GM18870 (cell line): ENCODE data around the gene CAMK2N1.

ENCODE experiments used
- ATAC-seq: cut with Tn5 transposase; IDR thresholded peaks from one replicate; pipeline ENCODE4 v1.9.1; 2021; ENCODE audit warnings: moderate library complexity; ENCODE audit not compliant: unreplicated experiment

Gene CAMK2N1

DNA sequence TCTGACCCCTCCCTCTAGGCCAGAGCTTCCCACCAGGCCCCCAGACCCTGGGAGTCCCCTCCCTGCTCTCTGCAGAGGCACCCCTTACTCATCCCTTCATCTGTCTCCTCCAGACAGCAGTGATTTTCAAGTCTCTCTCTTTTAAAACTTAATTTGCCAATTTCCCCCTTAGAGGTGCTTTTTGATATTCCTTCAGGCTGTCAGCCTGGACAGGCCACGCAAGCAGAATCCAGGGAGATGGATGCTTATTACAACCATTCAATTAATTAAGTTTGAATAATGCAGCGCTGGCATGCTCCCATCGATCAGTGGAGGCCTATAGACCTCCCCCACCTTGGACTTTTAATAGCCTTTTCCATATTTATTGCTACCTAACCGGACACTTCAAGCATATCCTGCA is 6.2 kb downstream of the CAMK2N1 start:
- no peak for ATAC-seq

DNA sequence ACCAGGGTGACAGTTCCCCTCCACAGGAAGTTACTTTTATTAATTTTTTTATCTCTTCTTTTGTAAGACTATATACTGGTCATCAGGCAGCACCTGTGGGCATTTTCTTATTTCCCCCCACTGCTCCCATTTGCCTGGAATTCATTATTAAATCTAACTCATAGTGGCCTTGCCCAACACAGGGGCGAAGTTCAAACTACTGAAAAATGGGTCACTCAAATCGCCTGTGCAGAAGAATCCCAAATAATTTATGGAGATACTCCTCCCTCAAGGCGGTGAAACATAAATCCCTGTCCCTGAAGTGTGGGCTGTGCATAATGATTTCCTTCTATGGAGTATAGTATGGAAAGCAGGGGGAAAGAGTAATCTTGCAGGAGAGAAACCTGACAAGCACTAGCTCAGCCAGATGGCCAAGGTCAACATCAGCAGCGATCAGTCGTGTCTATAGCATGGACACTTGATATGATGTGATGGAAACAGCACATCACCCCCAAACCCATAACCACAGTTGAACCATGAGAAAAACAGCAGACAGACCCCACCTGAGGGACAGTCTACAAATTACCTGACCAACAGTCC is 7.9 kb downstream of the CAMK2N1 start:
- ATAC-seq: no peak

DNA sequence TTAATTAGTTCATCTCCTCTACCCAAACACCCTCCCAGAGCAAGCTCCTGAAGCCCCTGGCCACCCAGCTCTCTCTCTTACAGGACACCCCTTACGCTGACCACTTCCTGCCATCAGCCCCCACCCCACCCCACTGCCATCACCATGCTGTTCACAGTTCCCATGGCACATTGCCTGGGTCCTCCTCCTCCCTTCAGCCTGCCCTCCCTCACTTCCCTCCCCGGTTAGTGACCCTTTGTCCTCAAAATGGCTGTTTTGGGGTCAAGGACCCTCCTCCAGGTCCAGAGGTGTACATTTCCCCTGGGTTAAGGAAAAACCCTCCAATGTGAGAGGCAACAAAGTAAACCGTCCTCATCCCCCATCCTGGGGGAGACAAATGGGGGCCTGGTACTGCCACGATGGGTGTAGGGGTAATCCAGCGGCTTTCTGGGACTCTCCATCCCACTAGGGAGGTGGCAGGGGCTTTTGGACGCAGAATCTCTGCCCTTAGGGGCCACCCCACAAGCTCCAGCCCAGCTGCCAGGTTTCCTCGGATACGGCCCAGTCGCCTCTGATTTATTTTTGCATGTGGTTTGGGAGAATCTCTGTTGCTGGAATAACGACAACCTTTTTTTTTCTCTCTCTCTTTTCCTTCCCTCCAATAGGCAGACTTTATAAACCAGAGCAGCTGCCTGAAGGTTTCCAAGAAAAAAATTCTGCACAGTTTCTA is 8.5 kb downstream of the CAMK2N1 start:
- ATAC-seq: no peak

DNA sequence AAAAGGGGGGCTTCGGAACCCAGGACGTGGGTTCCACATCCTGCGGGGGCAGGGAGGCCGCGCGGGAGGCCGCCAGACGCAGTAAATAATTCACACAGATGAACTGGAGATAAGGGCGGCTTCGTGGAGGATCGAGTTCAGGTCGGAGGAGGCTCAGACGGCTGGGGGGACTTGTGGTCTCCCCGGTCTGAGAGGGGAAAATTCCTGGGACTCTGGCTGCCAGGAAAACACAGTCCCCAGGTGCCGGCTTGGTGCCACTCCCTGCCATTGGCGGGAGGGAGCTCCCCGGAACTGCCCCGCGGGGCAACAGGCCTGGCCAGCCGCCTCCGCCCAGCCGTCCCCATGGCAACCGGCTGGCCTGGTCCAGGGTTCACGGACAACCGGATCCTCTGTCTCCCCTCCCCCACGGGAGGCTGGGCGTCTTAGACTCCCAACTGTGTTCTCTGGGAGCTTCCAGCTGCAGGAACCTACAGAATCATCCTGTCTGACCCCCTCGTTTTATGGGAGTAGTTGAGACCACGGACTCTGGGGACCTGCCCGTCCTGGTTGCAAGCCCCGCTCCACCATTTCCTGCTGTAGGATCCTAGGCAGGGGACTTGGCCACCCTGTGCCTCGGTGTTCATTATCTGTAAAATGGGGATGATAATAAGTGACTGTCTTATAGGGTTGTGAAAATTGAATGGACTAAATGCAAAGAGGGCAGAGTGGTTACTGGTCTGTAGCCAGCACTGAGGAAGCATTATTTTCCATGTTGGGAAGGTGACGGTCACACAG is 9.6 kb downstream of the CAMK2N1 start:
- ATAC-seq: no peak

DNA sequence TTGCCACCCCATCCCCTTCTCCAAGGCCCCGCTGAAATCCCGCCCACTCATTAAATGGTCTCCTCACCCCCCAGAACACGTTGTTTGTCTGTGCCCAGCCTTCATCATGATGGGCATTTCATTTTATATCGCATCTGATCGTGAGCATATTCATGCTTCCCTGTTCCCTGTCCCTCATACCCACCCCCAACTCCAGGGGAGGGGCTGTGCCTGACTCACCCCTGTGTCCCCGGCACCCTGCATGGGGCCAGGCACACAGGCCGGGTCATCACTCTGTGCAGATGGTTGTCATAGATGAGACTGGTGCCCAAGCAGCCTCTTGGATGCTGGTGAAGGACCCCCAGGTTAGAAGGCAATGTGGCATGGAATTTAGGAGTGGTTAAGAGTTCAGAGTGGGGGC is 11.0 kb downstream of the CAMK2N1 start:
- ATAC-seq: no peak

- ATAC-seq: no peak
These were observed 11.6 kb downstream of the CAMK2N1 start for GRCh38 chr1:20474333-20474975.

- no peak for ATAC-seq
These were observed 12.1 kb downstream of the CAMK2N1 start for GRCh38 chr1:20473894-20474293.

DNA sequence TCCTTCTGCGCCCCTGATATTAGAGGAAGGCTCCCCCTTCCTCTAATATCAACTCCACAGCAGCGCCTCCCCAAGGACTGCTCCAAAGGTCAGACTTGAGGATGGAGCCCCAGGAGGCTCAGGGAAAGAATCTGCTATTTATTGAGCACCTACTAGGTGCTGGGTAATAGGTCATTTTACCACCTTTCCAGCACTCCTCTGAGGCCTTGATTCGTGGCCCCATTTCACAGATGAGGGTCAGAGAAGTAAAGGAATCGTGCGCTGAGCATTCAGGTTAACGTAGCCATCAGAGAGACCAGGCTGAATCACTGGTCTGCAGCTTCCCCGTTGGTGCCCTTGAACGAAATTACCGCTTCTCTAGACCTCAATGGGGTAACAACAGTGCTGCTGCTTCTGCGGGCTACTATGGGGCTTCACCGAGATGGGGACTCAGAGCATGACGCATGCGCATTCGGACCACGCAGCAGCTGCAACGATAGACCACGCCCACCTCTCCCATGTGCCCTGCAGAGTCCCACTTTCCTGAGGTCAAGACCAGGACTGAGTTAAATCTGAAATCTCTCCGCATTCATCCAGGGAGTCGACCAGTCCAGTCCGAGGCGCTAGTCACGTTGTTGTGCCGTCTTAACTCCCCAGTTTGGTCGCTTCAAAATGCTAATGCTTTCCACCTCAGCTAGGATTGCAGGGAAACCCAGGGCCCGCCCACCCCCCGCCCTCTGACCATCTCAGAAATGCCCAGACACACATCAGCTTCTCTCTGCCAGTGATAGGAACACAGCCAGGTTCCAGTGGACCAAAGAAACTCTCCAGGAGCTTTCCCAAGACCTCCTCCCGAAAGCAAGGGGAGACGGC is 12.9 kb downstream of the CAMK2N1 start:
- no peak for ATAC-seq

GRCh38 chr1:20472121-20472520 is 13.9 kb downstream of the CAMK2N1 start:
- ATAC-seq: no peak

DNA sequence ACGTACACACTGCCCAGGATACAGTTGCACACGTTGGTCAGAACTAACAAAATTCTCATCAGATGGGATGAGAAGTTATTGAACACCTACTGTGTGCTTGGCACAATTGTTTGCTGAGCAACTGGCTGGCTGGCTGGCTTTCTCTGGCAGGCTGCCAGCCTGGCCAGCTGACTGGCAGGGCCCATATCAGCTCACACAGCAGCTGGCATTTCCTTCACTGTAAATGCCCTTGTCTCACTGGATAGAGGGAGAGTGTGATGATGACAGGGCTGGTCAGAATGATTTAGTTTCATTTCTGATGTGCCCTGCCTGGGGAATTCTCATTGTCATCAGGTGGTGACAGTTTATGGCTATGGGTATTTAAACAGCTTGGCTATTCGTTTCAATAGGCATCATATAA is 15.8 kb downstream of the CAMK2N1 start:
- ATAC-seq: no peak

- ATAC-seq: no peak
These were observed 16.5 kb downstream of the CAMK2N1 start for GRCh38 chr1:20469406-20470076.

- ATAC-seq: no peak
These were observed 19.7 kb downstream of the CAMK2N1 start for GRCh38 chr1:20466273-20466672.

GRCh38 chr1:20465187-20465586 is 20.8 kb downstream of the CAMK2N1 start:
- ATAC-seq: no peak

DNA sequence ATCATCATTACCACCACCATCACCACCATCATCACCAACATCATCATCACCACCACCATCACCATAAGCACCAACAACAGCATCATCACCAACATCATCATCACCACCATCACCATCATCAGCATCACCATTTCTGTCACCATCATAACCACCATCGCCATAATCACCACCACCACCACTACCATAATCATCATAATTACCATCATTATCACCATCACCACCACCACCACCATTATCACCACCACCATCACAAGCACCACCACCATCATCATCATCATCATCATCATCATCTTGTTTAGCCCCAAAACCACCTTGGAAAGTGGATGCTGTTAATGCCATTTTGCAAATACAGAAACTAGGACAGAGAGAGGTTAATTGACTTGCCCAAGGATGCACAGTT is 22.5 kb downstream of the CAMK2N1 start:
- ATAC-seq: no peak

DNA sequence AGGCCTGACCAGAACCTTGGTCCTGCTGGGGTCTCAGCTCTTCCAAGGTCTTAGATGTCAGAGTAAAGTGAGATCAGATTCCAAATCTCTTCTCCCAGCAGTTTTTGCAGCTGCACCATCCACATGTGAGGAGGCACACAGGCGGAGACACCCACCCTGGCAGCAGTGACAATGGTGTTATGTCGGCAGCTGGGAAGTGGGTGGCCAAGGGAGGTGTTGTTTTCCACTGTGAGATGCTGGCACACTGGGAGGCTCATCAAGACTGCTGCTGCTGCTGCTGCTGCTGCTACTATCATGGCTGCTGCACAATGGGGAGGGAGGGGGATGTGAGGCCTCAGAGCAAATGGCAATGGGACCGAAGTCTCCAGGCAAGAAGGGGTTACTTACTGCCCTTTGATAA is 23.6 kb downstream of the CAMK2N1 start:
- no peak for ATAC-seq

DNA sequence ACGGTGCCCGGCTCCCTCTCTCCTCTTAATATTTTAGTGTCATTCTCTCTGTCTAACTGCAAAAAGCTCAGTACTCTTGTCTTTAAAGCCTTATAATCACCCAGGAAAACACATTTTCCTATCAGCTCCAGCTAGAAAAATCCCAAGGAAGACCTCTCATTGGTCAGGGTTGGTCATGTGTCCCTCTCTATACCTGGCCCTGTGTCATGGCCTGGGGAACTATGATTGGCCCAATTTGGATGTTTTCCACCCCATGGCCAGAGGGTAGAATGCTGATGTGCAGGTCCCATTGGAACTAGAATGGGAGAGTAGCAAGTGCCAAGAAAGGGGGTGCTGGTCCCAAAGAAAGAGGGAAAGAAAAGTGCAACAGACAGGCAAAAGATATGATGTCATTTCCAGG is 27.3 kb downstream of the CAMK2N1 start:
- no peak for ATAC-seq

DNA sequence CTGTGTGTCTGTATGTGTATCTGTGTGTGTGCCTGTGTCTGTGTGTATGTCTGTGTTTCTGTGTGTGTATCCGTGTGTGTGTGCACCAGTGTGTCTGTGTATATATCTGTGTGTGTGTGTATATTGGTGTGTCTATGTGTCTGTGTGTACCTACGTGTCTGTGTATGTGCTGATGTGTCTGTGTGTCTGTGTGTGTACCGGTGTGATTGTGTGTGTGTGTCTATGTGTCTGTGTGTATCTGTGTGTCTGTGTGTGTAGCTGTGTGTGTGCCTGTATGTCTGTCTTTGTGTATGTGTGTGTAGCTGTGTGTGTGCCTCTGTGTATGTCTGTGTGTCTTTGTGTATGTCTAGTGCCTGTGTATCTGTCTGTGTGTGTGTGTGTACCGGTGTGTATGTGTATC is 32.0 kb downstream of the CAMK2N1 start:
- ATAC-seq: no peak

- ATAC-seq: no peak
These were observed 36.2 kb downstream of the CAMK2N1 start for GRCh38 chr1:20449735-20450311.

- no peak for ATAC-seq
These were observed 37.3 kb downstream of the CAMK2N1 start for GRCh38 chr1:20448671-20449071.

GRCh38 chr1:20447794-20448193 is 38.2 kb downstream of the CAMK2N1 start:
- no peak for ATAC-seq
